Measurements from ENCODE around the gene MEGF11. TPM values are rescaled to one million over a fixed set of nuclear protein-coding genes. Genes with fewer than 3 reads are reported as not detected.

MEGF11 gene
- polyA plus RNA-seq, 3 donors = not detected

DNA sequence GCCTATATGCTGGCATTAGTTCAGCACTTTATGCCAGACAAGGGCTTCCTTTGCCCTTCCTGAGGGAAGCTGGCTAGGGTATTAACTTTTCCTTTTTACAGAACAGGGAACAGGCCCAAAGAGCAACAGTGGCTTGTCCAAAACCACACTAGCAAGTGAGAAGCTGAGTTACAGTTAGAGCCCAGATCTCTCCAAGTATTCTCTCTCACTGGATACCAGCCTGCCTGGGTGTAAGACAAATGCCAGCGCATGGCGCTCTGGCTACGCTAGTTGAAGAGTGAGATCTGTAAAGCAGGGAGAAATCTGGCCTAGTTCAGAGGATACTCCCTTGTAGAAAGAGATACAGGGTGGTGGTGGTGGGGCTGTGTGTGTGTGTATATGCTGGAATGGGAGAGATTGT, 345.9 kb downstream of the MEGF11 start:
- no peak overlapping the region for H3K4me3 ChIP-seq (replicated peaks in 1 of 3; ENCODE audit: low read depth in 2 of 3, low read length in 3 of 3)
- intact Hi-C loops (cut with micrococcal nuclease) = no loop called here
- H3K36me3 ChIP-seq (replicated peaks in 1 of 2; ENCODE audit: control insufficient read depth in 1 of 2, insufficient read depth in 2 of 2, low read length in 2 of 2) = peaks cover 12 to 89% of the 10 kb centered on the region in 2 donors
- no peak overlapping the region for H2AFZ ChIP-seq (ENCODE audit: insufficient read depth, low read depth, low read length, poor library complexity, severe bottlenecking)
- no CpG with 5 or more reads among the region's 3 CpGs for WGBS (ENCODE audit: insufficient coverage)
- no peak overlapping the region for H3K9ac ChIP-seq (ENCODE audit: insufficient read depth, low read length, poor library complexity, severe bottlenecking)
- Mint-ChIP-seq H3K4me1 (peaks cover 7% of the 10 kb centered on the region), H3K4me3 (no peak overlapping the region), H3K36me3 (peaks cover 44 to 49% of the 10 kb centered on the region in 2 donors), H3K9me3 (no peaks in the 10 kb centered on the region), H3K27me3 (ENCODE audit: low read depth in 3 of 3) (peaks cover 0 to 3% (median 0%) of the 10 kb centered on the region in 3 donors), H3K27ac (peak overlapping the region in 2 of 7 donors; percentile 5 to 13)
- TF ChIP-seq, protein P1, sequence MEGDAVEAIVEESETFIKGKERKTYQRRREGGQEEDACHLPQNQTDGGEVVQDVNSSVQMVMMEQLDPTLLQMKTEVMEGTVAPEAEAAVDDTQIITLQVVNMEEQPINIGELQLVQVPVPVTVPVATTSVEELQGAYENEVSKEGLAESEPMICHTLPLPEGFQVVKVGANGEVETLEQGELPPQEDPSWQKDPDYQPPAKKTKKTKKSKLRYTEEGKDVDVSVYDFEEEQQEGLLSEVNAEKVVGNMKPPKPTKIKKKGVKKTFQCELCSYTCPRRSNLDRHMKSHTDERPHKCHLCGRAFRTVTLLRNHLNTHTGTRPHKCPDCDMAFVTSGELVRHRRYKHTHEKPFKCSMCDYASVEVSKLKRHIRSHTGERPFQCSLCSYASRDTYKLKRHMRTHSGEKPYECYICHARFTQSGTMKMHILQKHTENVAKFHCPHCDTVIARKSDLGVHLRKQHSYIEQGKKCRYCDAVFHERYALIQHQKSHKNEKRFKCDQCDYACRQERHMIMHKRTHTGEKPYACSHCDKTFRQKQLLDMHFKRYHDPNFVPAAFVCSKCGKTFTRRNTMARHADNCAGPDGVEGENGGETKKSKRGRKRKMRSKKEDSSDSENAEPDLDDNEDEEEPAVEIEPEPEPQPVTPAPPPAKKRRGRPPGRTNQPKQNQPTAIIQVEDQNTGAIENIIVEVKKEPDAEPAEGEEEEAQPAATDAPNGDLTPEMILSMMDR (IDR thresholded peaks at IDR 0.05) = no peak
- no peak overlapping the region for H3K27ac ChIP-seq (ENCODE audit: low read depth in 1 of 2, low read length in 2 of 2)
- DNase-seq = no peak
- H3K9me3 ChIP-seq (replicated peaks in 1 of 2; ENCODE audit: control insufficient read depth in 1 of 2, insufficient read depth in 1 of 2, low read length in 2 of 2) = no peaks in the 10 kb centered on the region
- no peaks in the 10 kb centered on the region for H3K79me2 ChIP-seq (ENCODE audit: insufficient read depth, low read length)
- H3K27me3 ChIP-seq (ENCODE audit: control insufficient read depth in 2 of 2, insufficient read depth in 2 of 2, low read length in 2 of 2) = no peaks in the 10 kb centered on the region
- no peak overlapping the region for H3K4me2 ChIP-seq (replicated peaks; ENCODE audit: extremely low read depth, low read length, poor library complexity, severe bottlenecking)
- H3K4me1 ChIP-seq (ENCODE audit: control insufficient read depth in 1 of 2, insufficient read depth in 2 of 2, low read length in 2 of 2) = peaks cover 5 to 7% of the 10 kb centered on the region in 2 donors
- no peaks in the 10 kb centered on the region for H4K20me1 ChIP-seq (ENCODE audit: insufficient read depth, low read length)

DNA sequence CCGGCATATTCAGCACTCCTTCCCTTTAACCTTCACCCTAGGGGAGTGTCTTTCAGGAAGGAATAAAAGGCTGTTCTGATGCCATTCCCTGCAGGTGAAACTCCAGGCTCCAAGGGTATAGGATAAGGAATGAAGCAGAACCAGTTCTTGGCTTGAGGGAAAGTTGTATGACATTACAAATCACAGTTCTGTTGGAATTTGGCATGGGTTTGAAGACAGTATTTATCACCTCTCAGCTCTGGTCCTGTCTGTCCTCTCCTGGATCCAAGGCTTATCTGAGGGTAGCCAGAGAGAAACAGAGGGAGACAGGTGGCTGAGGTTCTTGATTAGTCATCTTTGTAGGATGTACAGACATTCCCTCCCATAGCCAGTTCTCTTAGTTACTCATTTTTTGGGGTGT, 347.2 kb downstream of the MEGF11 start:
- peaks cover 0 to 3% (median 0%) of the 10 kb centered on the region in 3 donors for H3K27me3 Mint-ChIP-seq (ENCODE audit: low read depth in 3 of 3)
- Histone ChIP-seq H3K4me1 (ENCODE audit: control insufficient read depth in 1 of 2, insufficient read depth in 2 of 2, low read length in 2 of 2) (peaks cover 18 to 20% of the 10 kb centered on the region in 2 donors), H3K9me3 (replicated peaks in 1 of 2; ENCODE audit: control insufficient read depth in 1 of 2, insufficient read depth in 1 of 2, low read length in 2 of 2) (no peaks in the 10 kb centered on the region), H2AFZ (ENCODE audit: insufficient read depth, low read depth, low read length, poor library complexity, severe bottlenecking) (no peak overlapping the region), H3K4me2 (replicated peaks; ENCODE audit: extremely low read depth, low read length, poor library complexity, severe bottlenecking) (no peak overlapping the region), H3K27me3 (ENCODE audit: control insufficient read depth in 2 of 2, insufficient read depth in 2 of 2, low read length in 2 of 2) (no peaks in the 10 kb centered on the region), H4K20me1 (ENCODE audit: insufficient read depth, low read length) (no peaks in the 10 kb centered on the region), H3K27ac (ENCODE audit: low read depth in 1 of 2, low read length in 2 of 2) (no peak overlapping the region), H3K79me2 (ENCODE audit: insufficient read depth, low read length) (no peaks in the 10 kb centered on the region), H3K4me3 (replicated peaks in 1 of 3; ENCODE audit: low read depth in 2 of 3, low read length in 3 of 3) (no peak overlapping the region), H3K9ac (ENCODE audit: insufficient read depth, low read length, poor library complexity, severe bottlenecking) (no peak overlapping the region), H3K36me3 (replicated peaks in 1 of 2; ENCODE audit: control insufficient read depth in 1 of 2, insufficient read depth in 2 of 2, low read length in 2 of 2) (peaks cover 12 to 77% of the 10 kb centered on the region in 2 donors)
- TF ChIP-seq, protein P1 (IDR thresholded peaks at IDR 0.05) = no peak
- intact Hi-C loops (cut with micrococcal nuclease) = no loop called here
- H3K36me3 Mint-ChIP-seq = peaks cover 40 to 48% of the 10 kb centered on the region in 2 donors
- no peak for DNase-seq
- no peak overlapping the region for H3K4me3 Mint-ChIP-seq
- H3K4me1 Mint-ChIP-seq = peaks cover 20% of the 10 kb centered on the region
- WGBS (ENCODE audit: insufficient coverage) = no CpG with 5 or more reads among the region's 1 CpG
- no peaks in the 10 kb centered on the region for H3K9me3 Mint-ChIP-seq
- peak overlapping the region in 2 of 7 donors; percentile 23 to 46 for H3K27ac Mint-ChIP-seq
